Umbilical cord (tissue), 2 donors: ENCODE measurements around the gene CLDN3. TPM values are rescaled to one million over a fixed set of nuclear protein-coding genes. Genes with fewer than 3 reads are reported as not detected.
"Not testable (repeated sequence)": the region's sequence is repeated elsewhere in the genome, so short reads cannot be mapped to it uniquely, and the experiment has no call there.

Experiments
- DNase-seq: peaks from one replicate; pipeline ENCODE4 v3.0.0-alpha.2; 2015; ENCODE audit warnings: low spot score
- total RNA-seq: library from RNA; depleted of rRNA; stranded (reverse); fragments of >200 nt; gene quantifications from one replicate; pipeline ENCODE4 v1.2.3, GENCODE V29; 2014; ENCODE audit warnings: low replicate concordance; ENCODE audit not compliant: insufficient read depth

CLDN3 gene
- total RNA-seq, result 0.72 TPM

GRCh38 chr7:73770002-73770859 lies at the start of gene CLDN3:
Gene CLDN3 (minus strand): TSS chr7:73770270. CDS start chr7:73770049, 221 bp downstream.
- no peak for DNase-seq

GRCh38 chr7:73817121-73817520 lies 47.1 kb upstream of the CLDN3 start:
- no peak for DNase-seq

- DNase-seq, result no peak
These were observed 45.4 kb upstream of the CLDN3 start for GRCh38 chr7:73815436-73815835.

- no peak for DNase-seq
These were observed 42.9 kb upstream of the CLDN3 start for GRCh38 chr7:73812996-73813395.

GRCh38 chr7:73811760-73812168 lies 41.7 kb upstream of the CLDN3 start:
- DNase-seq, result no peak

GRCh38 chr7:73810998-73811360 lies 40.9 kb upstream of the CLDN3 start:
- no peak for DNase-seq

GRCh38 chr7:73809467-73809951 lies 39.4 kb upstream of the CLDN3 start:
- no peak for DNase-seq

GRCh38 chr7:73802459-73802858 lies 32.4 kb upstream of the CLDN3 start:
- DNase-seq, result no peak

GRCh38 chr7:73801577-73801976 lies 31.5 kb upstream of the CLDN3 start:
- peak; percentile 12 for DNase-seq

GRCh38 chr7:73799282-73800141 lies 29.4 kb upstream of the CLDN3 start:
- no peak for DNase-seq

GRCh38 chr7:73797176-73797575 lies 27.1 kb upstream of the CLDN3 start:
- not testable (repeated sequence) for DNase-seq

GRCh38 chr7:73796656-73797055 lies 26.6 kb upstream of the CLDN3 start:
- DNase-seq, result not testable (repeated sequence)

GRCh38 chr7:73795188-73795587 lies 25.1 kb upstream of the CLDN3 start:
- not testable (repeated sequence) for DNase-seq

GRCh38 chr7:73791170-73791690 lies 21.2 kb upstream of the CLDN3 start:
- not testable (repeated sequence) for DNase-seq

GRCh38 chr7:73789051-73789450 lies 19.0 kb upstream of the CLDN3 start:
- no peak for DNase-seq

- not testable (repeated sequence) for DNase-seq
These were observed 17.6 kb upstream of the CLDN3 start for GRCh38 chr7:73787786-73788048.

GRCh38 chr7:73786588-73786987 lies 16.5 kb upstream of the CLDN3 start:
- DNase-seq, result no peak

- no peak for DNase-seq
These were observed 9.4 kb upstream of the CLDN3 start for GRCh38 chr7:73779517-73779916.

GRCh38 chr7:73778801-73779389 lies 8.8 kb upstream of the CLDN3 start:
- no peak for DNase-seq

GRCh38 chr7:73774923-73775322 lies 4.9 kb upstream of the CLDN3 start:
- no peak for DNase-seq

GRCh38 chr7:73773700-73774517 lies 3.8 kb upstream of the CLDN3 start:
- no peak for DNase-seq
